Keratinocyte (primary cell): ENCODE results near the gene ADAMTS6. TPM values are rescaled to one million over a fixed set of nuclear protein-coding genes. Genes with fewer than 3 reads are reported as not detected.

ENCODE experiments used
- DNase-seq: peaks from one replicate; pipeline ENCODE4 v3.0.0-alpha.2; 2011; ENCODE audit warnings: low read depth, missing footprints, low spot score
- FAIRE-seq: peaks from 2 replicates; lab custom pipeline; 2011; peaks lifted over from hg19 to GRCh38; lab: Jason Lieb, UNC
- H2AFZ ChIP-seq: 2 replicates; pipeline ENCODE4 v1.6.0; 2012; ENCODE audit warnings: low read length, control low read depth, inconsistent platforms; ENCODE audit not compliant: control insufficient read depth
- H3K27ac ChIP-seq: 2 replicates; pipeline ENCODE4 v1.5.1; 2011; ENCODE audit warnings: low read length; ENCODE audit not compliant: control insufficient read depth, insufficient read depth
- H3K27me3 ChIP-seq: 3 replicates; pipeline ENCODE4 v1.6.0; 2011; ENCODE audit warnings: low read length; ENCODE audit not compliant: control insufficient read depth, insufficient read depth; ENCODE audit errors: extremely low read depth
- H3K36me3 ChIP-seq, 2 experiments: 2 replicates in 1 of 2; 3 replicates in 1 of 2; pipeline ENCODE4 v1.5.1; 2011; ENCODE audit warnings: low read length in 2 of 2, mild to moderate bottlenecking in 1 of 2; ENCODE audit not compliant: control insufficient read depth in 2 of 2, insufficient read depth in 2 of 2; ENCODE audit errors: extremely low read depth in 1 of 2
- H3K4me1 ChIP-seq: 3 replicates; pipeline ENCODE4 v1.5.1; 2011; ENCODE audit warnings: low read length; ENCODE audit not compliant: control insufficient read depth, insufficient read depth; ENCODE audit errors: extremely low read depth
- H3K4me2 ChIP-seq: 3 replicates; pipeline ENCODE4 v1.6.0; 2011; ENCODE audit warnings: low read depth, low read length; ENCODE audit not compliant: control insufficient read depth, insufficient read depth; ENCODE audit errors: extremely low read depth
- H3K4me3 ChIP-seq, 3 experiments: fragments of 200-600 bp in 1 of 3; sonication (generic) in 1 of 3; 2 replicates in 2 of 3; 3 replicates in 1 of 3; pipeline ENCODE4 v1.5.1; 2011 to 2016; ENCODE audit warnings: low read length in 3 of 3, mild to moderate bottlenecking in 3 of 3, control low read depth in 2 of 3, inconsistent platforms in 1 of 3, low read depth in 1 of 3, mixed read lengths in 1 of 3, mixed run types in 1 of 3, moderate library complexity in 1 of 3; ENCODE audit not compliant: control insufficient read depth in 2 of 3, insufficient read depth in 2 of 3; ENCODE audit errors: extremely low read depth in 1 of 3
- H3K79me2 ChIP-seq: 2 replicates; pipeline ENCODE4 v1.6.0; 2012; ENCODE audit warnings: low read length; ENCODE audit not compliant: control insufficient read depth, insufficient read depth
- H3K9ac ChIP-seq: 3 replicates; pipeline ENCODE4 v1.6.0; 2011; ENCODE audit warnings: low read length; ENCODE audit not compliant: control insufficient read depth, insufficient read depth; ENCODE audit errors: extremely low read depth
- H3K9me1 ChIP-seq: 3 replicates; pipeline ENCODE4 v1.6.0; 2011; ENCODE audit warnings: low read length; ENCODE audit not compliant: control insufficient read depth, insufficient read depth; ENCODE audit errors: extremely low read depth
- H3K9me3 ChIP-seq: 2 replicates; pipeline ENCODE4 v1.5.1; 2012; ENCODE audit warnings: low read depth, low read length; ENCODE audit not compliant: control insufficient read depth
- H4K20me1 ChIP-seq: 3 replicates; pipeline ENCODE4 v1.6.0; 2011; ENCODE audit warnings: low read length; ENCODE audit not compliant: control insufficient read depth, insufficient read depth; ENCODE audit errors: extremely low read depth
- CTCF ChIP-seq, 3 experiments: IDR thresholded peaks in 1 of 3; conservative IDR thresholded peaks in 1 of 3; optimal IDR thresholded peaks in 1 of 3; 2 replicates in 2 of 3; 3 replicates in 1 of 3; pipeline versions ENCODE3 to v1.5.1; 2011; ENCODE audit warnings: low read length in 3 of 3, mild to moderate bottlenecking in 3 of 3, moderate library complexity in 2 of 3, control low read depth in 1 of 3, inconsistent platforms in 1 of 3; ENCODE audit not compliant: insufficient read depth in 2 of 3; ENCODE audit errors: extremely low read depth in 1 of 3
- EZH2 ChIP-seq: IDR thresholded peaks from one replicate; pipeline ENCODE4 v1.6.1; 2012; ENCODE audit warnings: inconsistent platforms, mild to moderate bottlenecking, low read length, moderate library complexity
- dilution Hi-C: fragments of 300-500 bp; cut with MboI; formaldehyde crosslinking; loops from one replicate; pipeline ENCODE4 v1.7.0; 2020; ENCODE audit warnings: low sequenced_read_pairs; ENCODE audit not compliant: extremely low pct_ligation_motif_present
- polyA plus RNA-seq, 5 experiments: library from polyadenylated mRNA; depleted of rRNA in 3 of 5; stranded (reverse) in 3 of 5; stranded (forward) in 1 of 5; unstranded in 1 of 5; fragments of >200 nt; gene quantifications; 1 replicate in 1 of 5; 2 replicates in 3 of 5; 3 replicates in 1 of 5; pipeline versions ENCODE4 v1.2.1 to v1.2.3, GENCODE V29; 2011 to 2012; ENCODE audit warnings: missing spikeins in 2 of 5, low read depth in 1 of 5, low replicate concordance in 1 of 5

The ADAMTS6 gene
- polyA plus RNA-seq, 1 donor (not counting 4 experiments of a cell fraction or from before 2014, with no cell fraction given): 10.9 TPM

GRCh38 chr5:65390208-65390607, 91.5 kb downstream of the ADAMTS6 start:
- no peak for TF ChIP-seq CTCF (optimal IDR thresholded peaks at IDR 0.05 in 1 of 3, IDR thresholded peaks at IDR 0.05 in 1 of 3, conservative IDR thresholded peaks at IDR 0.05 in 1 of 3; ENCODE audit: extremely low read depth in 1 of 3, insufficient read depth in 2 of 3, low read length in 3 of 3)
- TF ChIP-seq EZH2: no peak
- Histone ChIP-seq H3K9me3 (no peaks in the 10 kb centered on the region), H3K36me3 (peaks cover 0 to 4% of the 10 kb centered on the region in 2 experiments), H4K20me1 (no peaks in the 10 kb centered on the region), H3K4me1 (no peaks in the 10 kb centered on the region), H3K4me3 (no peak overlapping the region), H3K4me2 (no peak overlapping the region), H3K79me2 (no peaks in the 10 kb centered on the region), H3K27me3 (no peaks in the 10 kb centered on the region), H2AFZ (no peak overlapping the region), H3K9ac (no peak overlapping the region), H3K27ac (no peak overlapping the region), H3K9me1 (no peaks in the 10 kb centered on the region)
- DNase-seq (no peak), FAIRE-seq (no peak)
- dilution Hi-C loops: no loop called here

GRCh38 chr5:65383859-65384258, 97.9 kb downstream of the ADAMTS6 start:
- Histone ChIP-seq H3K9me1 (no peaks in the 10 kb centered on the region), H4K20me1 (no peaks in the 10 kb centered on the region), H3K79me2 (no peaks in the 10 kb centered on the region), H2AFZ (no peak overlapping the region), H3K27ac (no peak overlapping the region), H3K4me3 (no peak overlapping the region), H3K27me3 (no peaks in the 10 kb centered on the region), H3K4me1 (no peaks in the 10 kb centered on the region), H3K9ac (no peak overlapping the region), H3K36me3 (no peaks in the 10 kb centered on the region), H3K9me3 (no peaks in the 10 kb centered on the region), H3K4me2 (no peak overlapping the region)
- no peak for FAIRE-seq
- dilution Hi-C loops: no loop called here
- DNase-seq: no peak
- TF ChIP-seq CTCF (optimal IDR thresholded peaks at IDR 0.05 in 1 of 3, IDR thresholded peaks at IDR 0.05 in 1 of 3, conservative IDR thresholded peaks at IDR 0.05 in 1 of 3; ENCODE audit: extremely low read depth in 1 of 3, insufficient read depth in 2 of 3, low read length in 3 of 3) (no peak), EZH2 (no peak)
